ENCODE data around the gene KRT78.

The KRT78 gene

DNA sequence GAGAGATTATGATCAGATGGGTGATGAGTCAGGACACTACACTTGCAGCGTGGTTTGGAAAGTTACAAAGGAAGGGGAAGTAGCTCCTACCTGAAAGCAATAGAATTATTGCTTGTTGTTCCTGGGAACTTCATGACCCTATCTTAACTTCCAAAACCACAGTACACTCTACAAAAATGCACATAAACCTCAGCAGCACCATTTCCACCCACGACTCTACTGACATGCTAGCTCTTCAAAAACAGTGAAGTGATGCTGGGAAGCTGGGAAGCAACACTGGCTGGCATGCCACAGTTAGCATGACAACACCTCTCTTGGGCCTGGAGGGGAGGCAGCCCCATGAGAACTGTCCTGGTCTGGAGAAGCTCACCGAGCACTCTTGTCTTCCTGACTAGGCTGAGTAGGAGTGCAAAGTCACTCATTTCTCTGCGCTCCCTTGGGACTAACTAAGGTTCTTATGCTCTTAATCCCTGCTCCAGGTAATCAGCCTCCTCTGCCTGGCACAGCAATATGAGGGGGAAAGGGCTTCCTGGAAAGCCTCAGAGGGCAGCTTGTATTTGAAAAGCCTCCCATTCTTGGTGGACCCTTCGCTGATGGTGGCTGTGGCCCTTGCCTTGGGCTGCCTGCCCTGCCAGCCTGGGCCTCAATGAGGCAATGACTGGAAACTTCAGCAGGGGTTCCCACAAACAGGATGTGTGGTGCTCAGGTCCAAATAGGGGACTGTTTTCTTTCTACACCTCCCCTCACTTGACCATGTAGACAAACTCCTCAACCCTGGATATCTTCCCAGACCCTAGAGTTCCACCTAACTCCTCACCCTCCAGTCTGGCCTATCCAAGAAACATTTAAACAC is 54.1 kb downstream of the KRT78 start:
- TF ChIP-seq FOXM1 (IDR thresholded peaks at IDR 0.05; ENCODE audit: borderline replicate concordance, low read depth), result no peak
- TF ChIP-seq NFIC (IDR thresholded peaks at IDR 0.05), result no peak
- no peak for TF ChIP-seq TAF1 (IDR thresholded peaks at IDR 0.05; ENCODE audit: low read depth)
- TF ChIP-seq, protein P1, sequence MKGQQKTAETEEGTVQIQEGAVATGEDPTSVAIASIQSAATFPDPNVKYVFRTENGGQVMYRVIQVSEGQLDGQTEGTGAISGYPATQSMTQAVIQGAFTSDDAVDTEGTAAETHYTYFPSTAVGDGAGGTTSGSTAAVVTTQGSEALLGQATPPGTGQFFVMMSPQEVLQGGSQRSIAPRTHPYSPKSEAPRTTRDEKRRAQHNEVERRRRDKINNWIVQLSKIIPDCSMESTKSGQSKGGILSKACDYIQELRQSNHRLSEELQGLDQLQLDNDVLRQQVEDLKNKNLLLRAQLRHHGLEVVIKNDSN (IDR thresholded peaks at IDR 0.05), result no peak
- TF ChIP-seq YY1 (IDR thresholded peaks at IDR 0.05; ENCODE audit: low read depth), result no peak
- TF ChIP-seq CEBPB (IDR thresholded peaks at IDR 0.05), result no peak
- no peak for TF ChIP-seq CREB1 (IDR thresholded peaks at IDR 0.05; ENCODE audit: low read depth)
- TF ChIP-seq EGR1 (IDR thresholded peaks at IDR 0.05), result no peak
- no peak for TF ChIP-seq RAD21 (IDR thresholded peaks at IDR 0.05; ENCODE audit: low read depth)
- TF ChIP-seq, protein P2, sequence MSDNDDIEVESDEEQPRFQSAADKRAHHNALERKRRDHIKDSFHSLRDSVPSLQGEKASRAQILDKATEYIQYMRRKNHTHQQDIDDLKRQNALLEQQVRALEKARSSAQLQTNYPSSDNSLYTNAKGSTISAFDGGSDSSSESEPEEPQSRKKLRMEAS (IDR thresholded peaks at IDR 0.05), result no peak
- TF ChIP-seq, protein P3, sequence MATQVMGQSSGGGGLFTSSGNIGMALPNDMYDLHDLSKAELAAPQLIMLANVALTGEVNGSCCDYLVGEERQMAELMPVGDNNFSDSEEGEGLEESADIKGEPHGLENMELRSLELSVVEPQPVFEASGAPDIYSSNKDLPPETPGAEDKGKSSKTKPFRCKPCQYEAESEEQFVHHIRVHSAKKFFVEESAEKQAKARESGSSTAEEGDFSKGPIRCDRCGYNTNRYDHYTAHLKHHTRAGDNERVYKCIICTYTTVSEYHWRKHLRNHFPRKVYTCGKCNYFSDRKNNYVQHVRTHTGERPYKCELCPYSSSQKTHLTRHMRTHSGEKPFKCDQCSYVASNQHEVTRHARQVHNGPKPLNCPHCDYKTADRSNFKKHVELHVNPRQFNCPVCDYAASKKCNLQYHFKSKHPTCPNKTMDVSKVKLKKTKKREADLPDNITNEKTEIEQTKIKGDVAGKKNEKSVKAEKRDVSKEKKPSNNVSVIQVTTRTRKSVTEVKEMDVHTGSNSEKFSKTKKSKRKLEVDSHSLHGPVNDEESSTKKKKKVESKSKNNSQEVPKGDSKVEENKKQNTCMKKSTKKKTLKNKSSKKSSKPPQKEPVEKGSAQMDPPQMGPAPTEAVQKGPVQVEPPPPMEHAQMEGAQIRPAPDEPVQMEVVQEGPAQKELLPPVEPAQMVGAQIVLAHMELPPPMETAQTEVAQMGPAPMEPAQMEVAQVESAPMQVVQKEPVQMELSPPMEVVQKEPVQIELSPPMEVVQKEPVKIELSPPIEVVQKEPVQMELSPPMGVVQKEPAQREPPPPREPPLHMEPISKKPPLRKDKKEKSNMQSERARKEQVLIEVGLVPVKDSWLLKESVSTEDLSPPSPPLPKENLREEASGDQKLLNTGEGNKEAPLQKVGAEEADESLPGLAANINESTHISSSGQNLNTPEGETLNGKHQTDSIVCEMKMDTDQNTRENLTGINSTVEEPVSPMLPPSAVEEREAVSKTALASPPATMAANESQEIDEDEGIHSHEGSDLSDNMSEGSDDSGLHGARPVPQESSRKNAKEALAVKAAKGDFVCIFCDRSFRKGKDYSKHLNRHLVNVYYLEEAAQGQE (IDR thresholded peaks at IDR 0.05; ENCODE audit: low read depth), result no peak
- no peak for TF ChIP-seq TEAD4 (IDR thresholded peaks at IDR 0.05)
- TF ChIP-seq EP300 (IDR thresholded peaks at IDR 0.05; ENCODE audit: borderline replicate concordance), result no peak
- no peak for TF ChIP-seq TCF12 (IDR thresholded peaks at IDR 0.05; ENCODE audit: low read depth)

DNA sequence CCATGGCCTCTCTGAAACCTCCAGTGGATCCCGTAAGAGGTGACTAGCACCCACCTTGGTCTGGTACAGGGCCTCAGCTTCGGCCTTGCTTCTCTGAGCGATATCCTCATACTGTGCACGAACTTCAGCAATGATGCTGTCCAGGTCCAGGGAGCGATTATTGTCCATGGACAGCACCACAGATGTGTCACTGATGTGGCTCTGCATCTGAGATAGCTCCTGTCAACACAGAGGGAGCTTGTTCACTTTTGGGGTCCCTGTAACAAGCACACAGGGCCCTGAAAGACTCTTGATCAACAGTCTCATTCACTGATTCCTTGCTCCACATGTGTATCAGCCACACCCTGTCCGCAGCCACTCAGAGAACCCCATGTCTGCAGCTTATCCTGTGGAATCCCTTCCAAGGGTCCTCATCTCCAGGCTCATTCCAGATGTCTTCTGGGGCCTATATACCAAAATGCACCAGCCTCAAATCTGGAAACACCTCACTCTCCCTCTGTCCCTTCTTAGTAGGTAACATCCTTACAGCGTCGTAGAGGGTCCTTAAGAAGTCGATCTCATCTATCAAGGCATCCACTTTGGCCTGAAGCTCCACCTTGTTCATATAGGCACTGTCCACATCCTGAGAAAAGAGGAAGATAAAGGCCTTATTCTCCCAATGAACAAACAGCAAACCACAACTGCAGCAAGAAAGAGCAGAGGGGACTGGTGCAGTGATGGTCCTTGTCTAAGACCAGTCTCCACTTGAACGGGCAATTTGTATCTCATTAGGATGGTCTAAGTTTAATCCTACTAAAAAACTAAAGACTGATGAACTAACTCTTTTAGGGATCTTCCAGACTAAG is 56.4 kb downstream of the KRT78 start:
- TF ChIP-seq EP300 (IDR thresholded peaks at IDR 0.05; ENCODE audit: borderline replicate concordance) (no peak), ZBTB7A (IDR thresholded peaks at IDR 0.05; ENCODE audit: low read depth) (no peak), FOXM1 (IDR thresholded peaks at IDR 0.05; ENCODE audit: borderline replicate concordance, low read depth) (no peak), TEAD4 (IDR thresholded peaks at IDR 0.05) (no peak), CEBPB (IDR thresholded peaks at IDR 0.05) (no peak), TAF1 (IDR thresholded peaks at IDR 0.05; ENCODE audit: low read depth) (no peak)

DNA sequence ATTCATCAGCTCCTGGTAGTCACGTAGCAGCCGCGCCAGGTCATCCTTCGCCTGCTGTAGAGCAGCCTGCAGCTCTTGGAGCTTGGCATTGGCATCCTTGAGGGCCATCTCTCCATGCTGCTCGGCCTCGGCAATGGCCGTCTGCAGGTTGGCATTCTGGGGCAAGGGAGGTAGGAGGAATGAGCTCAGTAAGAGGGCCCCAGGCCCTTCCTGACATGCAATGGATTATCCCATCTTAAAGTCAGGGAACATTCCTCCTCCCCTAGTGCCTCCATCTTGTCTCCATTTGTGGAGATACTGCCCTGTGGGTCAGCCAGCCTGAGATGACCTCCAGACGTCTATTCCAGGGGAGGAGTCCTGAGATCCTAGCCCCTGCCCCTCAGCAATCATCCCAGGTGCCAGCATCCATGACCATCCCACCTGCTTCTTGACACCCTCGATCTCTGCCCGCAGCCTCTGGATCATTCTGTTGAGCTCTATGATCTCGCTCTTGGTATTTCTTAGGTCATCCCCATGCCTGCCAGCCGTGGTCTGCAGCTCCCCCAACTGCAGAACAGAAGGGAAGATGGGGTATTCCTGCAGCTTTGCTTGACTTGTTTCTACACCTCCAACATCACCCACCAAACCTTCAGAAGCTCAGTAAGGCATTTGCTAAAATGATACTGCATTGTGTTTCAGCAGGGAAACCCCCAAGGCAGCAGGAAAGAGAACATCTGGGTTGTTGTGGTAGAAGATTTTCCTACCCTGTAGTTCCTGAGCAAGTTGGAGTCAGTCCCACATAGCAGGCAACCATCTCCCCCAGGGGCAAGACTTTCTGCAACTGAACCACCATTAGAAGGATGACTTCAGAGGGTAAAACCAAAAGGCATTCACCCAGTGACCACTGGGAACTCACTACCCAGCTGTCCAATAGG is 57.3 kb downstream of the KRT78 start:
- TF ChIP-seq YY1 (IDR thresholded peaks at IDR 0.05; ENCODE audit: low read depth), result no peak
- no peak for TF ChIP-seq CEBPB (IDR thresholded peaks at IDR 0.05)
- no peak for TF ChIP-seq TEAD4 (IDR thresholded peaks at IDR 0.05)
- TF ChIP-seq EGR1 (IDR thresholded peaks at IDR 0.05), result no peak
- no peak for TF ChIP-seq NFIC (IDR thresholded peaks at IDR 0.05)
- TF ChIP-seq RAD21 (IDR thresholded peaks at IDR 0.05; ENCODE audit: low read depth), result no peak
- TF ChIP-seq TCF12 (IDR thresholded peaks at IDR 0.05; ENCODE audit: low read depth), result no peak
- TF ChIP-seq FOXM1 (IDR thresholded peaks at IDR 0.05; ENCODE audit: borderline replicate concordance, low read depth), result no peak
- TF ChIP-seq, protein P1 (IDR thresholded peaks at IDR 0.05), result no peak
- no peak for TF ChIP-seq CREB1 (IDR thresholded peaks at IDR 0.05; ENCODE audit: low read depth)
- TF ChIP-seq, protein P2 (IDR thresholded peaks at IDR 0.05), result no peak
- TF ChIP-seq TAF1 (IDR thresholded peaks at IDR 0.05; ENCODE audit: low read depth), result no peak
- TF ChIP-seq, protein P3 (IDR thresholded peaks at IDR 0.05; ENCODE audit: low read depth), result no peak
- TF ChIP-seq EP300 (IDR thresholded peaks at IDR 0.05; ENCODE audit: borderline replicate concordance), result no peak

DNA sequence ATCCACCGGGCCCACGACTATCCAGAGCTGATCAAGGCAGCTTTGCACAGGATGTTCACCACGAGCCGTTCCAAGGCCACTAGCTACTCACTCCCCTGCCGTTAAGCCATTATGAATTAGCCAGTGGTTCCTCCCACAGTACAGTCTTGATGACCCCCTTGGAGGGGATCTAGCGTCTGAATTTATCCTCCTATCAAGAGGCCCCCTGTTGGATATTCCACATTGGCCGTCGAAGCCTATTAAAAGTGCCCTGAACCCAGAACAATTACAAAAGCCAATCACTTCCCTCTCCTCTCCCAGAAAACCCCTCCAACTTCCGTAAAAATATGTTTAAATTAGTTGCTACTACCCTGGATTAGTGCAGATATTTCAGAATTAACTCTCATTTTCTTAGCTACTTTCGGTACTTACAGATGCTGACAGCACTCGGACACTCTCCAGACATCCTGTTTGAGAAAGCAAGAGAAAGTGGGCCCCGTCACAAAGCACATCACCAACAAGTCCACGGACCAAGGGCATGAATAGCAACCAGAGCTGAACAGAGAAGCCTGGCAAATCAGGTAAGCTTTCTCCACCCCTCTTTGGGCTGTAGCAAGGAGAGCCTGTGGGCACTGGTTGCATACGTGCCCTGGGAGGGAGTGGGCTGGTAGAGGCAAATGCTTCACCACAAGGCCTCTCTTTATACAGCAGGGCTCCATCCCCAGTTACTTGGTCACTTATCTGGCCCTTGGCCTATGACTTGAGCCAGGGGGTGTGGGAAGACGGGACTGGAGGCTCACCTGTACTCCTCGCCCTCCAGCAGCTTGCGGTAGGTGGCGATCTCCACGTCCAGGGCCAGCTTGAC is 58.1 kb downstream of the KRT78 start:
- TF ChIP-seq CEBPB (IDR thresholded peaks at IDR 0.05) (no peak), TEAD4 (IDR thresholded peaks at IDR 0.05) (no peak), EP300 (IDR thresholded peaks at IDR 0.05; ENCODE audit: borderline replicate concordance) (no peak), ZBTB7A (IDR thresholded peaks at IDR 0.05; ENCODE audit: low read depth) (no peak), TAF1 (IDR thresholded peaks at IDR 0.05; ENCODE audit: low read depth) (no peak), EGR1 (IDR thresholded peaks at IDR 0.05) (no peak), RAD21 (IDR thresholded peaks at IDR 0.05; ENCODE audit: low read depth) (no peak), CREB1 (IDR thresholded peaks at IDR 0.05; ENCODE audit: low read depth) (no peak)
- TF ChIP-seq, protein P2 (IDR thresholded peaks at IDR 0.05), result no peak
- TF ChIP-seq, protein P3 (IDR thresholded peaks at IDR 0.05; ENCODE audit: low read depth), result no peak
- TF ChIP-seq, protein P1 (IDR thresholded peaks at IDR 0.05), result no peak
